ENCODE results near the gene MBNL2. TPM values are rescaled to one million over a fixed set of nuclear protein-coding genes. Genes with fewer than 3 reads are reported as not detected.

The MBNL2 gene
- total RNA-seq, 4 donors from 2014 or later = 92.8 to 132 (median 101) TPM

DNA sequence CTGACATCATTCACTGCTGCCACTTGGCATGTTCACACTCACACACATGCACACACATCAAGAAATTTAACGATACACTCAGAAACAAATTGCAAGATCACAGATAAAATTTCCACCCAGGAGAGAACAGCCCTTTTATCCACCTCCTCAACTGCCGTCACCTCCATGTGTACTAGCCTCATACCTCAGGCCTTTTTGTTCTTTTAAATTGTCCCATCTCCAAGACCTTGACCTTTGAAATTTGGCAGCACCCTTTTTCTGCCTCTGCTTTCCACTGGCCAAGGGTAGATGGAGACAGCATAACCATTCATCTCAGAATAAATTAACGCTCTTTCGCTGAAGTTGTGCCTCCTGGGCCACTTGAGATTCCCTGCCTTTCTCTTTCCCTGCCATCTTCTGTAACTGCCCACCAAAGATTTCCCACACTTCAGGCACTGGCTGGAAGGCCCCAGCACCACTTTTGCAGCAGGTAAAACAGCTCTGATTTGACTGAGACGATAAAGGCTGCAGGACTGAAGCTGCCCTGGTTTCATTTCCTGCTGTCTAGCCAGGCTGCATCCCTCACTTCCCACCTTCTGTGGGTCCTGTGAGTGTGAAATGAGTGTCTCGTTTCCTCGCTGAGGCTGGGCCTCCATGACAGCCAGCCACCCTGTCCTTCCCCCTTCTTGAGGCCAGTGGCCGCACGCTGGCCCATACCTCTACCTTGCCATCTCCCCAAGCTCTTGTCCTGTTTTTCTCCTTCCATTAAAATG lies 39.3 kb downstream of the MBNL2 start:
- Histone ChIP-seq H3K9me3 (no peaks in the 10 kb centered on the region), H3K27ac (replicated peaks in 1 of 4) (peak overlapping the region; percentile 56 to 76 (median 70)), H3K4me1 (peaks cover 79 to 97% (median 94%) of the 10 kb centered on the region in 4 donors), H3K36me3 (no peaks in the 10 kb centered on the region), H3K4me3 (peak overlapping the region in 1 of 4 donors; percentile 2), H3K27me3 (no peaks in the 10 kb centered on the region)
- no peak for DNase-seq (ENCODE audit: extremely low spot score)
- 58% methylated on average over 9 of the region's 9 CpGs for WGBS
- TF ChIP-seq POLR2A (IDR thresholded peaks at IDR 0.05; ENCODE audit: low read depth) (no peak), EP300 (IDR thresholded peaks at IDR 0.05) (no peak), POLR2AphosphoS5 (IDR thresholded peaks at IDR 0.05) (no peak)
- TF ChIP-seq, protein P1, sequence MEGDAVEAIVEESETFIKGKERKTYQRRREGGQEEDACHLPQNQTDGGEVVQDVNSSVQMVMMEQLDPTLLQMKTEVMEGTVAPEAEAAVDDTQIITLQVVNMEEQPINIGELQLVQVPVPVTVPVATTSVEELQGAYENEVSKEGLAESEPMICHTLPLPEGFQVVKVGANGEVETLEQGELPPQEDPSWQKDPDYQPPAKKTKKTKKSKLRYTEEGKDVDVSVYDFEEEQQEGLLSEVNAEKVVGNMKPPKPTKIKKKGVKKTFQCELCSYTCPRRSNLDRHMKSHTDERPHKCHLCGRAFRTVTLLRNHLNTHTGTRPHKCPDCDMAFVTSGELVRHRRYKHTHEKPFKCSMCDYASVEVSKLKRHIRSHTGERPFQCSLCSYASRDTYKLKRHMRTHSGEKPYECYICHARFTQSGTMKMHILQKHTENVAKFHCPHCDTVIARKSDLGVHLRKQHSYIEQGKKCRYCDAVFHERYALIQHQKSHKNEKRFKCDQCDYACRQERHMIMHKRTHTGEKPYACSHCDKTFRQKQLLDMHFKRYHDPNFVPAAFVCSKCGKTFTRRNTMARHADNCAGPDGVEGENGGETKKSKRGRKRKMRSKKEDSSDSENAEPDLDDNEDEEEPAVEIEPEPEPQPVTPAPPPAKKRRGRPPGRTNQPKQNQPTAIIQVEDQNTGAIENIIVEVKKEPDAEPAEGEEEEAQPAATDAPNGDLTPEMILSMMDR (IDR thresholded peaks at IDR 0.05) = no peak
- intact Hi-C loops (cut with DNase I) = no loop called here

DNA sequence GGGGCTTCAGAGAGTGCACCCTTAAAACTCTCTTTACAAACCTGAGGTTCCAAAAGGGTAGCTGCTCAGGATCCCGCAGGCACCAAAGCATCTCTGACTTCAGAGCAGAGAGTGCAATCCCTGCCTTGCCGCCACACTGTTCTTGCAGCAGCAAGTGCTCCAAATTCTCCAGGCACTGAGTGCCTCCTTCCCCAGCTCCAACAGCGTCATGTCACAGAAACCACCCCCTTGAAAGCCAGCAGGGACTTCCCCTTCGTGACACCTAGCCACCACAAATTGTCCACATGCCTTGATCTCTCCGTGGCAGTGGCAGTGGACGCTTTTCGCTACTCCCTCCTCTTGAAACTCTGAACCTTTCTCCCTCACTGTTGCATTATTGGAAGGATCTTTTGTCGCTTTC lies 39.9 kb downstream of the MBNL2 start:
- WGBS = 71% methylated on average over 8 of the region's 8 CpGs
- no peak for DNase-seq (ENCODE audit: extremely low spot score)
- Histone ChIP-seq H3K4me1 (peaks cover 79 to 97% (median 94%) of the 10 kb centered on the region in 4 donors), H3K4me3 (no peak overlapping the region), H3K36me3 (no peaks in the 10 kb centered on the region), H3K9me3 (no peaks in the 10 kb centered on the region), H3K27me3 (no peaks in the 10 kb centered on the region), H3K27ac (replicated peaks in 1 of 4) (peak overlapping the region; percentile 56 to 76 (median 70))
- no peak for TF ChIP-seq POLR2AphosphoS5 (IDR thresholded peaks at IDR 0.05)
- TF ChIP-seq EP300 (IDR thresholded peaks at IDR 0.05) = no peak
- TF ChIP-seq, protein P1 (IDR thresholded peaks at IDR 0.05) = no peak
- no peak for TF ChIP-seq POLR2A (IDR thresholded peaks at IDR 0.05; ENCODE audit: low read depth)
- intact Hi-C loops (cut with DNase I) = no loop called here

DNA sequence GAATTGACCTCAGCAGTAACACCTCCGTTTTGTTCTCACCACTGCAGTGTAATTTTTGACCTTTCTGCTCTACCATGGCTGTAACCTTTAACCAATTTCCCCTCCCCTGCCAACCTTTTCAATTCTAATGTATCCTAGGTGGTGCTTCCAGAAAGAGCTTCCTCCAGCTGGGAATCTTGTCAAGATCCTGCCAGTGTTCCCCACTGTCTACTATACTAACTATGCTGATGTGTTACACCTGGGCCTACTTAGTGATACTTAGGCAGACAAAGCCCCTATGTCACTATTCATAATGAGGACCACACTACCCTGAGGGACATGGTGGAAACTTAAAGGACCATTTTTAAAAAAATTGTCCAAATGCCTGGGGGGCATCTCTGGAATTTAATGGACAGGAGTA lies 41.0 kb downstream of the MBNL2 start:
- Histone ChIP-seq H3K9me3 (no peaks in the 10 kb centered on the region), H3K27me3 (no peaks in the 10 kb centered on the region), H3K4me1 (peaks cover 79 to 97% (median 94%) of the 10 kb centered on the region in 4 donors), H3K4me3 (no peak overlapping the region), H3K36me3 (no peaks in the 10 kb centered on the region), H3K27ac (replicated peaks in 1 of 4) (peak overlapping the region in 3 of 4 donors; percentile 28 to 76 (median 71))
- TF ChIP-seq POLR2A (IDR thresholded peaks at IDR 0.05; ENCODE audit: low read depth) (no peak), EP300 (IDR thresholded peaks at IDR 0.05) (no peak), POLR2AphosphoS5 (IDR thresholded peaks at IDR 0.05) (no peak)
- TF ChIP-seq, protein P1 (IDR thresholded peaks at IDR 0.05) = no peak
- no peak for DNase-seq (ENCODE audit: extremely low spot score)
- WGBS = 88% methylated on average over 1 of the region's 1 CpG
- intact Hi-C loops (cut with DNase I) = no loop called here

DNA sequence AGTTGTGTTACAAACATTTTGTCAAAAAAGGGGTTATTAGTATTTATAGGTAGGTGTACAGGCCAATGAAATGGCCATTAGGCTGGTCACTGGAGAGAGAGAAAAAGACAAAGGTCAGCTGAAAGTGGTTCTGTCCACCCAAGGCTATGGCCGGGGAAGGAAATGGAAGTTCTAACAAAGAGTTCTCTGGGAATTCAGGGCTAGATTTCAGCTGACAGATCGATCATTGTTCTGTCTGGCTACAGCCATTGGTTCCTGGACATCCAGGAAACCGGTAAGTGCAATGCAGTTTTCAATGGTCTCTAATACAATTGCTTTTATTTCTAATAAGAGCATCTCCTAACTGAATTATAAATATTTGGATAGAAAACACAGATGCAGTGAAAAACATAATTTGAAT lies 42.5 kb downstream of the MBNL2 start:
- no peak for DNase-seq (ENCODE audit: extremely low spot score)
- WGBS = 69% methylated on average over 3 of the region's 3 CpGs
- Histone ChIP-seq H3K27ac (replicated peaks in 1 of 4) (peak overlapping the region in 1 of 4 donors; percentile 51), H3K4me1 (peaks cover 79 to 97% (median 94%) of the 10 kb centered on the region in 4 donors), H3K4me3 (no peak overlapping the region), H3K27me3 (no peaks in the 10 kb centered on the region), H3K36me3 (peaks cover 0 to 4% (median 0%) of the 10 kb centered on the region in 4 donors), H3K9me3 (no peaks in the 10 kb centered on the region)
- no peak for TF ChIP-seq EP300 (IDR thresholded peaks at IDR 0.05)
- TF ChIP-seq, protein P1 (IDR thresholded peaks at IDR 0.05) = no peak
- TF ChIP-seq POLR2AphosphoS5 (IDR thresholded peaks at IDR 0.05) = no peak
- no peak for TF ChIP-seq POLR2A (IDR thresholded peaks at IDR 0.05; ENCODE audit: low read depth)
- intact Hi-C loops (cut with DNase I) = no loop called here
